ENCODE results near the gene MAVS.

Gene MAVS

DNA sequence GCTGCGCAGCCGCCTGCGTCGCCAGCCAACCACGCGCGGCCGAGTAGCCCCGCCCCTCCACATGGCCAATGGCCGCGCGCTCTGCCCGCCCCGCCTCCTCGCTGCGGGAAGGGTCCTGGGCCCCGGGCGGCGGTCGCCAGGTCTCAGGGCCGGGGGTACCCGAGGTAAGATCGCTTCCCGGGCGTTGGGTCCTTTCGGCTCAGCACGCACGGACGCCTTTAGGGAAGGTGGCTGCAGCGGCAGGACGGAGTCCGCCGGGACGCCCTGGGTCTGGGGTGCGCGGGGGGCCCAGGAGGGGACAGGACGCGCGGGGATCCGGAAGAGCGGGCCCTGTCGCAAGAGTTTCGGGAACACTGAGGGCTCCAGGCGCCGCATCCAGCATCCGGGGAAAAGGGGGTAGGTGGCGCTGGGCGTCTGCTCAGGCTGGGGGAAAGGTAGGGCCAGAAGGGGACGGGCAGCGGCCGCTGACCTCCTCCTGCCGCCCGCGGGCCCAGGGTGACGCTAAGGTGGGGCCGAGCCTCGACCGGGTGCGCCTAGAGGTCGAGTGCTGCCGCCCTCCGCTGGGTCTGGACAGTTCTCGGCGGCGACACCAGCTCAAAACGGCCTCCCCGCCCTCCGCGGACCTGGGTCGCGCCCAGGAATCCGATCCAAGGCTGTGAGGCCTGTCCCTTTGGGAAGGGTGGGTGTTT is at the start of gene MAVS:
MAVS (plus strand) TSS at position 95 of the 689 bp plus-strand sequence. CDS start 7,791 bp downstream, outside the sequence.
- peak; percentile 82 for DNase-seq

DNA sequence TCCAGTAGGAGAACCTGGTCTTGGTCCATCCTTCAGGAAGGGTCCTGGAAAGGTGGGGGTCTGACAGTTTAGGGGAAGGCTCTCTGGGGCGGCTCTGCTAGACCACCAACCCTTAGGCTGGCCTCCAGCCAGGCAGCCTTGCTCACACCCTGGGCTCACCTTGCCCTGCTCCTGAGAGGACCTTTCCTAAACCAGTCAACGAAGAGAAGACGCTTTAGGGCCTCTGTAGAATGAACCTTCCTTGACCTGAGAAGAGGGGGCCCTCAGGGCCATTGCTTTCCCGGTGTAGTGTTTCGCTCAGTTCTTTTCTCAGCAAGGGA is 49.4 kb upstream of the MAVS start:
- no peak for DNase-seq

DNA sequence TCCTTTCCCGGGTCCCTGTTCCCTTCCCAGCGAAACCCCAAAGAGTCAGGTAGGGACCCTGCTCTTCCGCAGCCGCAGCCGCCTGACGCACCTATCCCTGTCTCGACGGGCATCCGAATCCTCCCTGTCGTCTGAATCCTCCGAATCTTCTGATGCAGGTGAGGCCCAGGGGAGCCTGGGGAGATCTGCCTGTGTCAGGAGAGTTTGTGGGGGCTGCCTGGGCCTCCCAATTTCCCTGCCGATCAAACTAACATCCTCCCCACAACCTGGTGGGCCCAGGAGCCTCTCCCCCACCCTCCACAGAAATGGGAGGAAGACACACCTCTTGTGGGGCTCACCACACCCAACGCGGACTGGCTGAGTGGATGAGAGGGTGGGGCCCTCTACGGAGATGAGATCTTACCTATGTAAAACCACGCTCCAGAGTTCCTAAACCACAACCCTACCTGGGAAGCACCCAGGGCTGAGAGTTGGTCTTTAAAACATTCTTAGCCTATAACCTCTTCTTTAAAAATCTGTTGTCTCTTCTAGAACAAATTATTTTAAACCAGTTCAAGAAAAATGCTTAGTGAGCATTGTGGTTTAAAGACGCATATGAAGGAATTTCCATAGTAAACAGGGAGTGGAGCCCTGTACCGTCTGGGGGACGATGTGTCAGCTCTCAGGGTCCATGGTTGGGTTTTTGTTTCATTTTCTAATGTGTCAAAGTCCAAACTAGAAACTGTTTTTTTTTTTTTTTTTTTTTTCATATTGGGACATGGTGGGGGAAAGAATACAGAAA is 48.9 kb upstream of the MAVS start:
- peak; percentile 38 to 41 for DNase-seq

DNA sequence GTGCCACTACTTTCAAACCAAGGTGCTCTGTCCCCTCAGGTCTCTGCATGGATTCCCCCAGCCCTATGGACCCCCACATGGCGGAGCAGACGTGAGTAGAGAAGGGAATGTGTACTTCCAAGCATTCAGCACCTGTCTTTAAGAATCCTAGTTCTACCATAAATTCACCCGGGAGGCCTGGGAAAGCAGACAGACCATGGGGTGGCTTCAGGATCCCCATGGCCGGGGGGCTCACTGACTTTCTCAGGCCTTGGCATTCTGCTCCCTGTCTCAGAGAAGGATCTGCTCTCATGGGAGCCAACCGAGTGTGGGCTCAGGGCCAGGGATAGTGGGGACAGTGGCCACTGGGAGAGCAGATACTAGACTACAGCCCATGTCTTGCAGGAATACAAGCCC is 48.3 kb upstream of the MAVS start:
- DNase-seq = no peak

DNA sequence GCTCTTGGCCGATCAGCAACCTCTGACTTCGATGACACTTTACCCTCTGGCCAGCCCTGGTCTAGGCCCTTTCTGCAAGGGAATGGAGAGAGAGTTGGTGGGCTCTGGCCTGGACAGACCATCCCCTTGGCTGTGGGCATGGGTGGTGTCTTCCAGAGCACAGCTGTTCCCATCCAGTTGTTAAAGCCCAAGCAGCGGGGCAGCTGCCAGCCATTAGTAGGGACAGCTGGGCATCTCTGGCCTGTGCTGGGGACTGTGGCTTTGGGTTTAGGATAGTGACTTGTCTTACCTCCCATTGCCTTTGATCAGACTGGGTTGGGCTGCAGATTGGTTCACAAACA is 47.8 kb upstream of the MAVS start:
- peak in 1 of 2 donors; percentile 29 for DNase-seq

DNA sequence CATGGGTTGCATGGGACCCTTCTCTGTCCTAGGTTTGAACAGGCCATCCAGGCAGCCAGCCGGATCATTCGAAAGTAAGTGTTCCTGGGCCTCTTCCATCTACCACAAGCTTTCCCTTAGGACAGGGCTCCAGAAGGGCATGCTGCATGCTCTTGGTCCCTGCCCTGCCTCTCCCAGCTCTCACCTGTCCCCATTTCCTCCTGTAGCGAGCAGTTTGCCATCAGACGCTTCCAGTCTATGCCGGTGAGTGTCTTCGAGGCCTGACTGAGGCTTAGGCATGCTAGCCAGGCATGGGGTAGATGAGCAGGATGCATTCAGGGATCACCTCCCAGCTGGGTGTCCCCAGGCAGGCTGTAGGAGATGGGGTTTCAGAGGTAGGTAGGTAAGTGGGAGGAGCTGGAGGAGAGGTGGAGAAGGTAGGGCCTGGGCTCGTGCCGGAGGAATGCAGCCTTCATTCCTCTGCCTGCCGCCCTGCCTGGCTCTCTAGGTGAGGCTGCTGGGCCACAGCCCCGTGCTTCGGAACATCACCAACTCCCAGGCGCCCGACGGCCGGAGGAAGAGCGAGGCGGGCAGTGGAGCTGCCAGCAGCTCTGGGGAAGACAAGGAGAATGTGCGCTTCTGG is 46.3 kb upstream of the MAVS start:
- DNase-seq = no peak

DNA sequence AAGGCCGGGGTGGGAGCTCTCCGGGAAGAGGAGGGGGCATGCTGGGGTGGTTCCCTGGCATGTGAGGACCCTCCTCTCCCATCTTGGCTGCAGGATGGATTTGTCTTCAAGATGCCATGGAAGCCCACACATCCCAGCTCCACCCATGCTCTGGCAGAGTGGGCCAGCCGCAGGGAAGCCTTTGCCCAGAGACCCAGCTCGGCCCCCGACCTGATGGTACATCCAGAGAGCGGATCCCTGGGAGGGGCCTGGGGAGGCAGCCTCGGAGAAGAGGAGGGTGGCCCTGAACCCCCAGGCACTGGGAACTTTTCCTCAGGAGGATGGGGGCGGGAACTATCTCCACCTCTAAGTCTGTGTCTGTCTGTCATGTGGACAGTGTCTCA is 45.8 kb upstream of the MAVS start:
- DNase-seq = no peak

DNA sequence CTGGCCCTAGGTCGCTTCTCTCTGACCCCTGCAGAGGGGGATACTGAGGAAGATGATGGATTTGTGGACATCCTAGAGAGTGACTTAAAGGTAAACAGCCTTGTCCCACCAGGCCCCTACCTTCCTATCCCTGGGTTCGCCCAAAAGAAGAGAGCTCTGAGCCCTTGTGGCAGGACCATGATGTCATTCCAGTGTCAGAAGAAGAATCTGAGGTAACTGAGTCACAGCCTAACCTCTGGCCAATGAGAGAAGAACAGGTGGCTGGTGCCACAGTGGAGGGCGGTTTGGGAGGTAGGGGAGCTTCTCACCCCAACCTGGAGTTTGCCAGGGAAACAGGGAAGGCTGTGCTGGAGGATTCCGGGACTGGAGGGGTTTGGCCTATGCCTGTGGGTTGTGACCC is 45.3 kb upstream of the MAVS start:
- DNase-seq = no peak

DNA sequence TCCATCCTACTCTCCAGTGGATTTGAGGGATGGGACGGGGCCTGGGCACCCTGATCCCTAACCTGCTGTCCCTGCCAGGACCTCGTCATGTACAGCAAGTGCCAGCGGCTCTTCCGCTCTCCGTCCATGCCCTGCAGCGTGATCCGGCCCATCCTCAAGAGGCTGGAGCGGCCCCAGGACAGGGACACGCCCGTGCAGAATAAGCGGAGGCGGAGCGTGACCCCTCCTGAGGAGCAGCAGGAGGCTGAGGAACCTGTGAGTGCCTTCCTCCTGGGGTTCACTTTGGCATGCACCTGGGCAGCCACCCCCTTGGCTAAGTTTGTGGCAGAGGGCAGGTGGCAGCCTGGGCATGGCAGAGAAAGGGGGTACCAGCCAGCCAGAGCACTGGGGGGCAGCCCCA is 44.8 kb upstream of the MAVS start:
- DNase-seq = no peak

DNA sequence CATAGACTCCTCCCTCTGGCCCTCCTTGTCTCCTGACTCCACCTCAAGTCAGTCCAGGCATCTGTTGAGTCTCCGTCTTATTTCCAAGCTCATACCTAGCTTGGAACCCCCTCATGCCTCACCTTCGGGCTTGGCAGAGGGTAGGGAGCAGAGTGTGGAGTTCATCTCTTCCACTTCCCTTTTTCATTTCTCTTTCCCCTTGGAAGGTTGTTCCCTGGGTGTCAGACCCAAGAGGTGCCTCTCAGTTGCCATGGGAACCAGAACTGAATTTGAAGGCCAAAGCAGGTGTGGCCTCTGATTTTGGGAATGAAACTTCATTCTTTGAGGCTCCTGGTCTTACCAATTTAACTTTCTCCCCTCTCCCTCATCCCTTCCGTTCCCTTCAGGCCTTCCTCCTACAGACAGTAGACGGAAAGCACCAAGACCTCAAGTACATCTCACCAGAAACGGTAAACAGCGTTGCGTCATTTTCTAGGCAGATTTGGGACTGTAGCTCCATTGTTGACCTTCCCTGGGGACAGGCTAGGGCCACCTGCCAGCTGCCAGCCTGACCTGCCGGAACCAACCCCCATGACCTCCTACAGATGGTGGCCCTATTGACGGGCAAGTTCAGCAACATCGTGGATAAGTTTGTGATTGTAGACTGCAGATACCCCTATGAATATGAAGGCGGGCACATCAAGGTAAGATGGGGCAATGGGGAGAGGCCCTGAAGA is 44.0 kb upstream of the MAVS start:
- no peak for DNase-seq

DNA sequence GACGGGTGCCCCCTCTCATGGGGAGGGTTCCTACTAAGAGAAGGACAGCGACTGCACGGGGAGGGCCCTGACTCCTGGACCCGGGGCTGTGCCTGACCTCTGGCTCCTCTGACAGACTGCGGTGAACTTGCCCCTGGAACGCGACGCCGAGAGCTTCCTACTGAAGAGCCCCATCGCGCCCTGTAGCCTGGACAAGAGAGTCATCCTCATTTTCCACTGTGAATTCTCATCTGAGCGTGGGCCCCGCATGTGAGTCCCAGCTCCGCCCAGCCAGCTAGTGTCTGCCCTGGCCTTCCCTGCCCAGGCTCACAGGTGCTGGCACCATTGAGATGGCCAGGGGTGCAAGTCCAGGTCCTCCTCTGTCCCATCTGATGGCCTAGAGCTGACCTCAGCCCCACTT is 43.3 kb upstream of the MAVS start:
- DNase-seq = no peak

DNA sequence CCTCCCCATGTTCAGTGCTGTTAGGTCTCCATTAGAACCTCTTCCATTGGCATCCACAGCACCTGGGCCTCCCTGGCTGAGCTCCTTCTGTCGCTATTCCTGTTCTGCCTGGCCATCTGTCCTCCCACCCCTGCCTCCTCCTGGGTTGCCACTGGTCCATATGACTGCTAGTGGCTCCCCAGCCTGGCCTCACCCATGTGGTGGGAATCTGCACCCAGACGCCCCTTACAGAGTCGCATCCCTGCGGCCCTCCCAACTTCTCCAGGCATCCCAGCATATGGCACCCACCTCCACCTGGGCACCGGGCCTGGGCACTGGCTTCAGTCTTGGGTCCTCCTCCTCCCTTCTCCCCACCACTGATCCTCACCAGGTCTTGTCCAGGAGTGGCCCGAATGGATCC is 42.8 kb upstream of the MAVS start:
- DNase-seq = no peak

DNA sequence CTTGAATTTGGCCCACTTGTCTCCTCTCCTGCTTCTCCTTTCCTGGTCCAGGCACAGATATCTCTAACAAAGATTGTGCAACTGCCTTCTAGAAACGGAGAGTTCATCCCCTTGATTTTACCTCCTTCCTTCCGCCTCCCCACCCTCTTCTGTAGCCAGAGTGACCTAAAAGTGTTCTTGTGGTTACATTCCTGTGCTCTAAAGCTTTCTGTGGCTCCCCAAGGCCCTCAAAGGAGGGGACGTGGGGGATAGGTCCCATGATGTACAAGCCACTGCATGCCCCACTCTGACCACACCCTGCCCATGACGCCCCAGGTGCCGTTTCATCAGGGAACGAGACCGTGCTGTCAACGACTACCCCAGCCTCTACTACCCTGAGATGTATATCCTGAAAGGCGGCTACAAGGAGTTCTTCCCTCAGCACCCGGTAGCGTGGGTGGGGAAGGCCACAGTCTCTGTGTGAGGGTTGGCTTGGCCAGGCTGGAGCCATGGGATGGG is 42.3 kb upstream of the MAVS start:
- DNase-seq = no peak

DNA sequence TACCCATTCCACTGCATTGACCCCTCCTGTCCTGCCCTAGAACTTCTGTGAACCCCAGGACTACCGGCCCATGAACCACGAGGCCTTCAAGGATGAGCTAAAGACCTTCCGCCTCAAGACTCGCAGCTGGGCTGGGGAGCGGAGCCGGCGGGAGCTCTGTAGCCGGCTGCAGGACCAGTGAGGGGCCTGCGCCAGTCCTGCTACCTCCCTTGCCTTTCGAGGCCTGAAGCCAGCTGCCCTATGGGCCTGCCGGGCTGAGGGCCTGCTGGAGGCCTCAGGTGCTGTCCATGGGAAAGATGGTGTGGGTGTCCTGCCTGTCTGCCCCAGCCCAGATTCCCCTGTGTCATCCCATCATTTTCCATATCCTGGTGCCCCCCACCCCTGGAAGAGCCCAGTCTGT is 41.9 kb upstream of the MAVS start:
- DNase-seq = no peak

DNA sequence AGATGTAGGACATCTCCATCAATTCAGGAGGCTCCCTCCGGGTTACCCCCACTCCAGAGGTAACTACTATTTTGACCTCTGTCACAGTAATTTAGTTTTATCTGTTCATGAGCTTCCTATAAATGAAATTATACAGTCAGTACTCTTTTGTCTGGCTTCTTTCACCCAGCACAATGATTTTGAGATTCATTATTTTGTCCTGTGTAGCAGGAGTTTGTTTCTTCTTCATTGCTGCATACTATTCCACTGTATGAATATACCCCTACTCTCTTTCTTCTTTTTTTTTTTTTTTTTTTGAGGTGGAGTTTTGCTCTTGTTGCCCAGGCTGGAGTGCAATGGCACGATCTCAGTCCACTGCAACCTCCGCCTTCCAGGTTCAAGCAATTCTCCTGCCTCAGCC is 38.1 kb upstream of the MAVS start:
- DNase-seq = no peak

DNA sequence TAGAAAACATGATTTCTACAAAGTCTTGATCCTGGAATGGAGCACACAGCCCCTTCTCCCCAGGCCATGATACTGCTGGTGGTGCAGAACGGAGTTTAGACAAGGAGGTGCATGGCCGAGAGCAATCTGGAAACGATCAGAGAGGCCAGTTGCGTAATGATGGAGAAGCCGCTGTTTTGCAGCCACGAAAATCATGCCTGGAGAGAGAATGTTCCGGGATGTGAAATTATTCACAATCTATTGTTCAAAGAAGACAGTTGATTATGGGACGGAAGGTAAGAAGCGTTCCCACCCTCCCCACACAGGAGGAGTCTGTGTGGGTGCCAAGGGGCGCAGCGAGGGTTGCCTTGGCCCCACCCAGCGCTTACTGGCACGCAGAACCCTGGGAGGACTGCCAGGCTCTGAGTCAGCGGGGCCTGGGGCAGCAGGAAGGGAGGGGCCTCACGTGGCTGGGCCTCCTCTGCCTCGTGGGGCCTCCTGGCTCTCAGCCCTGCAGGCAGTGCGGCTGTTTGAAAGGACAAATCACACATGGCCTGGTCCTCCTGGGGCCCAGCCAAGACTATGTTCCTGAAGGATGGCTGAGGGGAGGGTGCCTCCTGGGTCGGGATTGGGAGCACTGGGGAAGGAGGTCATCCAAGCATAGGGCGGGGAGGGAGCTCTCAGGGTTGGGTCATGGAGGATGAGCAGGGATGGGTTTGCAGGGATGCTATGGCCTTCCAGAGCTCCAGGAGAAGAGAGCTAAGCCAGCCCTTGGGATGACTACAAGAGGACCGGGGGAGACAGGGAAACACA is 35.0 kb upstream of the MAVS start:
- DNase-seq = peak; percentile 90 to 94

DNA sequence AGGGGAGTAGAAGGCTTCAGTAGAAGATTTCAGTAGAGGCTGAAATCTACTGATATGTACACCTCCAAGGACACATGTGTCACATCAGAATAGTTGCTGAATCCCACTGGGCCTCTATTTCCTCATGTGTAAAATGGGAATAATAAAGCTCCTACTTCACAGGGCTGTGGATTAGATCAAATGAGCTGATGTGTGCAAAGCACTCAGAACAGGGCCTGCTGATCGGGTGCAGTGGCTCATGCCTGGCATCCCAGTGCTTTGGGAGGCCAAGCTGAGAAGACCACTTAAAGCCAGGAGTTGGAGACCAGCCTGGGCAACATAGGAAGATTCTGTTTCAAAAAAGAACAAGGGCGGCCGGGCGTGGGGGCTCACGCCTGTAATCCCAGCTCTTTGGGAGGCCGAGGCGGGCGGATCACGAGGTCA is 34.4 kb upstream of the MAVS start:
- DNase-seq = no peak

DNA sequence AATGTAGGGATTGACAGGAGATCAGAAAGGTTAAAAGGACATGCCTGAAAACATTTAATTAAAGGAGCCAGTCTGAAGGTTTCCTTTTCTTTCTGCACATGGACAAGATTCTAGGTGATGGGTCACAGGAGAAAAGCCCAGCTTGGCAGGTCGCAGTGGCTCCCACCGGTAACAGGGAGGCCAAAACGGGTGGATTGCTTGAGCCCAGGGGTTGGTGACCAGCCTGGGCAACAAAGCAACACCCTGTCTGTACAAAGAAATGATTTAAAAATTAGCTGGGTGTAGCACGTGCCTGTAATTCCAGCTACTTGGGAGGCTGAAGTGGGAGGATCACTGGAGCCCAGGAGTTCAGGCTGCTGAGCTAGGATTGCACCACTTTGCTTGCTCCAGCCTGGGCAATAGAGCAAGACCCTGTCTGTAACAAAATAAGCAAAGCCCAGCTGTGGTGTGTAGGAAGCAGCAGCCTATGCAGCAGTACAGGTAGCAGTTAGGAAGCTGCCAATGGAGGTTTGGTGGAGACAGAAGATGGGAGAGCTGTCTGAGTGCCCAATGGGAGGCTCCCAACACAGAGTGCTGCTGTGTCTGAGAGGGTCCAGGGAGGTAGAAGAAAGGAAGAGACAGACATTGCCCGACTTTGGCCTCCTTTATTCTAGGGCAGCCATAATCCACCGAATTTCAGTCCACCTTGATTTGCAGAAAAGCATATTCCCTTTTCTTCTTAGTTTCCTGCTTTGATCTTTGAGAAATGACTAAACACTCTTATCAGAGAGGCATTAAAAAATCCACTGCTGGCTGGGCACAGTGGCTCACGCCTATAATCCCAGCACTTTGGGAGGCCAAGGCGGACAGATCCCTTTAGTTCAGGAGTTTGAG is 33.4 kb upstream of the MAVS start:
- no peak for DNase-seq

DNA sequence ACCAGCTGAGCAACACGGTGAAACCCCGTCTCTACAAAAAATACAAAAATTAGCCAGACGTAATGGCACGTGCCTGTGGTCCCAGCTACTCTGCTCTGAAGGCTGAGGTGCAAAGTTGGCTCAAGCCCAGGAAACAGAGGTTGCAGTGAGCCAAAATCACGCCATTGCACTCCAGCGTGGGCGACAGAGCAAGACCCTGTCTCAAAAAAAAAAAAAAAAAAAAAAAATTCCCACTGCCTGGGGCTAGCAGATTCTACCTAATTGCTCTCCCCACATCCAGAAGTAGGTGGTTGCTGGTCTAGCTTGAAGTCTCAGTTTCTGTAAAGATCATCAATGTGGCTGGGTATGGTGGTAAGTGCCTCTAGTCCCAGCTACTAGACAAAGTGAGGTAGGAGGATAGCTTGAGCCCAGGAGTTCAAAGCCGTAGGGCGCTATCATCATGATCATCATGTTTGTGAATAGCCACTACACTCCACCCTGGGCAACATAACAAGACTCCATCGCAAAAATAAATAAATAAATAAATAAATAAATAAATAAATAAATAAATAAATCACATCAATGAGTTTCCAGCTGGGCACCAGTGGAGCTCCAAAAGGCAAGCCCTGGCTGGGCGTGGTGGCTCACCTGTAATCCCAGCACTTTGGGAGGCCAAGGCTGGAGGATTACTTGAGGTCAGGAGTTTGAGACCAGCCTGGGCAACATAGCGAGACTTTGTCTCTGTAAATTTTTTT is 32.6 kb upstream of the MAVS start:
- DNase-seq = no peak

DNA sequence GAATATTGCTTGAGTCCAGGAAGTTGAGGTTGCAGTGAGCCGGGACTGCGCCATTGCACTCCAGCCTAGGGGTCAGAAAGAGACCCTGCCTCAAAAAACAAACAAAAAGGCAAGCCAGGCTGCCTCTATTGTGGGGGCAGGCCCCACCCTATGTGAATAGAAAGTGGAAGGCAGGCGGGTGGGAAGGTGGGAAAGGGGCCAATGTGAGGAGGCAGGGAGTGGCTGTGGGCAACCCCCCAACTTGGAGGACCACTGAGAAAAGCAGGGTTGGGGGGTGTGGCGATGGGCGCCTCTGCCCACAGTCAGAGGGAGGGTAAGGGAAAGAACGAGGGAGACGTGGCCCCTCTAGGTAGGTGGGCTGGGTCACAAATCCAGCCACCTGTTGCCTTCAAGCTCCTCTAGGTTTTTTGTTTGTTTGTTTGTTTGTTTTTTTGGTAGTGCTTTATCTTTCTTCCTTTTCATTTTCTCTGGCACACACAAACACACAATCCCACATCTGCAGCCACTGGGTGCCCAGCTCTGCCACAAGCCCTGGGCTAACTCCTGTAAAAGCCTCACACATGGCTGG is 31.6 kb upstream of the MAVS start:
- DNase-seq = no peak

All from activated CD4-positive, alpha-beta T cell treated with anti-CD3 and anti-CD28 coated beads for 4 hours (primary cell).